Activated T-helper 9 cell treated with anti-CD3 and anti-CD28 coated beads, Interleukin-2, amount 50 U/mL, for 16 hours (primary cell): ENCODE results near the gene TEX35.
"Not testable (repeated sequence)": the region's sequence is repeated elsewhere in the genome, so short reads cannot be mapped to it uniquely, and the experiment has no call there.

Experiments used
- DNase-seq: peaks from one replicate; pipeline ENCODE4 v3.0.0-alpha.2; 2020; ENCODE audit warnings: low read depth

TEX35 gene

DNA sequence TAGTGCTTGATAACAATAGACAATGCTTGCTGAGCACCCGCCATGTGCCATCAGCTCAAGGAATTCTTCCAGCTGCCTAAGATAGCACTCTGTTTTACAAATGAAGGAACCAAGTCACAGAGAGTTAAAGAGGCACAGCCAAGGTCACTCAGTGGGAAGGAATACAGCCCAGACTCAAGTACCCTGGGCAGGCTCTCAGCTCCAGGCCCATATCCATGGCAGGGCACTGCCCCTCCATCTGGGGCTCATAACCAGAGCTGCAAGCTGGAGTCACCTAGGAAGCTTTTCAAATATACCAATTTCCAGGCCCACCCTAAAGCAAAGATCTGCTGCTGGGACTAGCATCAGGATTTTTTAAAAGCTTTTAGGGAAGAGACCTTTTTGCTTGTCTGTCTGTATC, 17.8 kb upstream of the TEX35 start:
- DNase-seq = no peak

DNA sequence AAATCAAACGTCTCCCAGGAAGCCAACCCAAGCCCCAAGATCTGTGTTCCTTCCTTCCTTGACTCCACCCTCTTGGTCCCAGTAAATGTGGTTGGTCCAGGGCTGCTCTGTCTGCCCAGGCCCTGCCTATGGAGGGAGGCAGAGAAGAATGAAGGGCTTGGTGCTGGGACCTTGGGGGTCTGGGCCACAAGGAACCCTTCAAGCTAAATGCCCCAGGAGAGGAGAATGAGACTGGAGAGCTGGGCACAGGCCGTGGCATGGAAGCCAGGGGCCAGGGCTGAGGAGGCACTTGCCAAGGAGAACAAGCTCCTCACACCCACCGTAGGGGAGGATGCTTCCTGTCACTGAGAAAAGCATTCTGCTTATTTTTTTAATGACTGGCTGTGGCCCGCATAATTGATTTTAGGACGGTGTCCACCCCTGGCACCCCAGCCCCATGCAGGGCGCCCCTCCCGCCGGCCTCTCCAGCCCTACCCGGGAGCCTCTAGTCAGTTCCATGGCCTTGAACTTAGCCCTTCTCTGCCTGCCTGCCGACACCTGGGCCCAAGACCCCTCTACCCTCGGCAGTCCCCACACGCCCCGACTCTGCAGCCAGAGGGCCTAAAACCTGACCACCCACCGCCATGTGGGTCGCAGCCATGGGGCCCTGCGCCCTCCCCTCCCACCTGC, 17.0 kb upstream of the TEX35 start:
- no peak for DNase-seq

DNA sequence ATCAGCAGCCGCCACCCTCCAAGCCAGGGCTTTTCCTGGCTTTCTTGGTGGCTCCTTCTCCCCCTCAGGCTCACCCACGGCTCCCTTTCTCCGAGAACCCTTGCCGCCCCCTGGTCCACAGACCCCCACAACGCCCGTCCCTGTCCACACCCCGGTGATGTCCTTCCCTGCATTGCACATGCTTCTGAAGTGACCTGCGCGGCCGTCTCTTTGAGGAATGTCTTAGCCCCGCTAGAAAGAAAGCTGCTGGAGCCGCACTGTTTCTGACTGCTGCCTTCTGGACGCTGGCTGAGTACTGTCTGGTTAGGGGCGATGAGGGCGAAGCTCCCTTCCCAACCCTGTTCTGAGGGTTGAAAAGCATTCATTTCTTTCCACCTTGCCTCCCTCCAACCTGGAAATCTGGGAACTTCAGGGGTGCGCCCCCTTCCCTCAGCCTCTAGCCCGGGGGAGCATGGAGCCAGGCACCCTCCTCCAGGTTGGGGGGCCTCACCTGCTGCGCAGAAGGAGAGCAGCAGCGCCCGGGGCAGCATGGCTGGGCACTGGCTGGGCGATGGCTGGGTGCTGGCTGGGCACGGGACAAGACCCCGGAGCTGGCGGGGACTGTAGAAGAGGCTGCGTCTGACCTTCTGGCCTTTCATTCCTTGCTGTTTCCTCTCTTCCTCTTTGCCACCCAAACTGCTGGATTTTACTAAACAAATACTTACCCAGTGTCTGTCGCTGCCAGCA, 16.3 kb upstream of the TEX35 start, which contains the start of gene CLEC20A:
Gene CLEC20A (minus strand): TSS at position 555 of the 726 bp plus-strand sequence. CDS start 25 bp downstream, at position 530.
- DNase-seq = no peak

DNA sequence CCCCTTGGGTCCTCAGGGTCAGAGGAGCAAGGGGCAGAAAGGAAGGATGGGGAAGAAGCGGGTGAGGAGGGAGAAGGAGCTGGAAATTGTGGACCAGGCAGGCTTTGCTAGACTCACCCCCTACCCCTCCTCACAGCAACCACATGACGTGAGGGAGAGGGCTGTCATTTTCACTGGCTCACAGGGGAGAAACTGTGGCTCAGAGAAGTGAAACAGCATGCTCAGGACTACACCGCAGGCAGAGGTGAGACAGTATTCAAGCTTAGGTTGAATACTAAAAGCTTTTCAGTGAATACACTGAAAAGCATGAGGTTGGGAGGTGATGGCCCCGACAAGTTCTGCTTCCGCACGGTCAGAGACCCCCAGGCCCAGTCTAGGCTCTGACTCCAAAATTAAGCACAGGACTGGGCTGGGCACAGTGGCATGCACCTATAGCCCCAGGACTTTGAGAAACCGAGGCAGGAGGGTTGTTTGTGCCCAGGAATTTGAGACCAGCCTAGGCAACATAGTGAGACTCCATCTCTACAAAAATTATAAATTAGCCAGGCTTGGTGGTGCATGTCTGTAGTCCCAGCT, 14.9 kb upstream of the TEX35 start:
- no peak for DNase-seq

DNA sequence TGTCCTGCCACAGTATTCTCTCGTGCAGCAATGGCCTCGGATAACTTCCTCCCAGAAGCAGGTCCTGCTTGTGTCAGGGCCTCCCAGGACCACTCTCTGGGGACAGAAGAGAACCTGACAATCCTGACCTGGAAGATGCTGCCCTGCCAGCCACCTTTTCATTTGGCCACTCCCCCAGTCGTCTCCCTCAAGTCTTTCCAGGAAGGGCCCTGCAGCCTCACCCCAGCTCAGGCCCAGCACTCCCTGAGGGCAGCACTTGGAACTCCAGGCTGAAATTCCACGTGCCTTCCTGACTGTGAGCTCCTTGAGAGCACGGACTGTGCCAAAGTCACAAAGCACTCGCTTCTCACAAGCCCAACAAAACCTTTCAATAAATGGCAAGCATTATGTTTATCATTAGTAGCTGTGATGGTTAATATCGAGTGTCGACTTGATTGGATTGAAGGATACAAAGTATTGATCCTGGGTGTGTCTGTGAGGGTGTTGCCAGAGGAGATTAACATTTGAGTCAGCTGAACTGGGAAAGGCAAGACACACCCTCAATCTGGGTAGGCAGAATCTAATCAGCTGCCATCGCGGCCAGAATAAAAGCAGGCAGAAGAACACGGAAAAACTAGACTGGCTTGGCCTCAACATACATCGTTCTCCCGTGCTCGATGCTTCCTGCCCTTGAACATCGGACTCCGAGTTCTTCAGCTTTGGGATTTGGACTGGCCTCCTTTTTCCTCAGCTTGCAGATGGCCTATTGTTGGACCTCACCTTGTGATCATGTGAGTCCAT, 13.8 kb upstream of the TEX35 start:
- DNase-seq = no peak

DNA sequence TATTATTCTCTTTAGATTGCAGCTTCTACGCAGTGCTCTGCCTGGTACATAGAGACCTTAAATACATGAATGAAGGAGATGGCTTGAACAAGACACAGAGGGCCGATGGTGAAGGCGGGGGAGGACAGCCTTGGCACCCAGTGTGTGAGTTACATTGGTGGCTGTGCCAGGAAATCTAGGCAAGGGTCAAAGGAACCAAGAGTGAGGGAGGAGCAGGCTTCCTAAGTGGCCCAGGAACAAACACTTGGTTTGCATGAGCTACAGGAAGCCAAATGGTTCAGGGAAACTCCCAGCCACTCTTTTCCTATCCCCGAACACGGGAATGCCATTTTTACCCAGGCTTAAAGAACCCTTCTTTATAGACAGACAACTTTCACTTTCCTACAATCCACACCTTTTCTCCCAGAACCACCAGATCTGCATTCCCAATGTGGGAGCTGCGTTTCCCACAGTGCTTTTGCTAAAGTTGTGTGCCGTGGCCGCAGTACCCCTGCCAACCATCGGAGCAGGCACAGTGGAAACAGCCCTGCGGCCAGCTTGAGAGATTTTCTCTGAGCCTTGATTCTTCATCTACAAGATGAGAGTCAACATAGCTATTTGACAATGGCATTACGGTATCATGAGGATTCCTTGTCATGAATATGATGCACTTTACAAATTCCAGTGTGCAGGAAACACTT, 12.7 kb upstream of the TEX35 start:
- DNase-seq = no peak

DNA sequence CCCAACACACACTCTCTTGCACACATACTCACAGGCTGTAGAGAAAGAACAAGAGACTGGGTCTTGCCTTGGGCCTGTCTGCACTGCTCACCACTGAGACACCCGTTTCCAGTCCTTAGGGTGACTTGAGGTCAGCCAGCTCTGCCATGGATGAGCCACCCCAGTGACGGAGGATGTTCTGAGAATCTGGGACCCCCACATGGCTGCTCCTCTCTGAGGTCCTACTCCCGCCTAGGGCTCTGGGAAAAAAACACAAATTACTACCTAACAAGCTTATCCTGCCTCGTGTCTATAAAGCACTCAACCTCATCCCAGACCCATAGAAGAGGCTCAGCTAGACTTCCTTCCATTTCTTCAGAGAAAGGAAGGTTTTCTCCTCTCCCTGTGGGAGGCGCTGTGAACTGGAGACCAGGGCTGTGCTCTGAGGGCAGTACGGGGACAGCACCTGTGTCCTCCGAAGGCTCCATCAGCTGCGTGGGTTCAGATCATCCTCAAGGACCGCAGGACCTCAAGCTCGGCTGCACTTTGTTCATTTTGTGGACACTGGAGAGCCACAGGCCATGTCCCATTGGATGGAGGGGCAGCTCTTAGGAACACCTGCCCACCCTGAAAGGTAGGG, 11.9 kb upstream of the TEX35 start:
- no peak for DNase-seq

DNA sequence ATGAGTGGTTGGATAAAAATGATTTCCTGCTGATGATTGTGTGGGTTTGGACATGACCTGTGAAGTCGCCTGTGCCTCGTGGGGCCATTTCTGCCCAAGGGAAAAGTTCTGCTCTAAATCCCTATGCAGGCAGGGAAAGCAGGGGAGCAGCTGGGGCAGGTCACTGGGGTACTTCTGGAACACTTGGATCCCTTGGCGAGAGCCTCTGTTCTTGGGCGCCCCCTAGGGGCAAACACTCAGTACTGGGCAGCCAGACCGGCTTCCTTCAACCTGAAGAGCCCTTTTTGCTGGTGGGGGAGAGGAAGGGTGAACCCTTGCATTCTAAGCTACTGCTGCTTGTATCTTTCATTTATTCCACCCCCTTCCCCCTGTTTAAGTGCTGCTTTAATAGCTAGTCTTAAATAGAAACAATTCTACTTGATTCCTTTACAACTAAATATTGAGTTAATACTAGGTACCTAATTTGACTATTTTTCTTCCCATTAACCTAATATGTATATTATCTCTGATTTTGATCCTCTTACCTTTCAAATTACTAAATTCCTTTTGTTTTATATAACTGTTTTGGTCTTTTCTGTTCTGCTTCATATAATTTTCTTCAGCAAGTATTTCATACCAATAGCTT, 11.1 kb upstream of the TEX35 start:
- DNase-seq = no peak

DNA sequence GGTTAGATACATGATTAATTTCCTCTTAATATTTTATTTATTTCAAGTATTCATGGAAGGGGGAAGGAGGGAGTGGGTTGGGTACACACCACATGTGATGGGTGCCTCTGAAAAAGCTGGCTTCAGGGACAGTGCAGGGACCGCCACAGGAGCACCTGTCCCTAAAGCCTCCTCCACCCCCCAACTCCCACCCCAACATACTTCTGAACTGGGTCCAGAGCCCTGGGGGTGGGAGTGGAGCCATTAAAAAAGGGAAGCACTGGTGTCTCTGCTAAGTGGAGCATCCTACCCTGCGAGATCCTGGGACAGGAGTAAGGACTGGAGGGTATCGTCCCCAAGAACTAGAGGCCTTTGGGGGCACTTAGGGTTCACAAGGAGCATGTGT, 10.6 kb upstream of the TEX35 start:
- DNase-seq = no peak

DNA sequence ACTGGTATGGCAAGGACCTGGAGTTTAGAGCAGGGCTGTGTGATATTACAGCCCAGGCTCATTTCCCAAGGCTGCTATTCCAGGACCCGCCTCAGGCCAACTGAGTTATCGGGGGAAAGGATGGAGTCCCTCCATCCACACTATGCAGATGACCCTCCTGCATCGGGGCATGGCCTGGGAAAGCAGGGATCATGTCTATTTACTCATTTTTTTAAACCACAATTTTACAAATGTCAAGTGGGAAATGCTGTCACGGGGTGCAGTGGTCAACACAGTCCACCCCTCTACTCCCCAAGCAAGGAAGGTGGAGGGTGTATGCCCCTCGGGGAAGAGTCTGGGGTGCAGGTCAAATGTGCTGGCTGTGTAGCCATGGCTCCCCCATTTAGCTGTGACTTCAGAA, 10.1 kb upstream of the TEX35 start:
- no peak for DNase-seq

DNA sequence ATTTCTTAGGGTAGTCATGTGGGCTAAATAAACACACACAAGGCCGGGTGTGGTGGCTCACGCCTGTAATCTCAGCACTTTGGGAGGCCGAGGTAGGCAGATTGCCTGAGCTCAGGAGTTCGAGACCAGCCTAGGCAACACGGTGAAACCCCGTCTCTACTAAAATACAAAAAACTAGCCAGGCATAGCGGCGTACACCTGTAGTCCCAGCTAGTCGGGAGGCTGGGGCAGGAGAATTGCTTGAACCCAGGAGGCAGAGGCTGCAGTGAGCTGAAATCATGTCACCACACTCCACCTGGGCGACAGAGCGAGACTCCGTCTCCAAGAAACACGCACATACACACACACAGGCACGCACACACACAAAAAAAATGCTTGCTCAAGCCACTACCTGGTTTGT, 9.6 kb upstream of the TEX35 start:
- not testable (repeated sequence) for DNase-seq

DNA sequence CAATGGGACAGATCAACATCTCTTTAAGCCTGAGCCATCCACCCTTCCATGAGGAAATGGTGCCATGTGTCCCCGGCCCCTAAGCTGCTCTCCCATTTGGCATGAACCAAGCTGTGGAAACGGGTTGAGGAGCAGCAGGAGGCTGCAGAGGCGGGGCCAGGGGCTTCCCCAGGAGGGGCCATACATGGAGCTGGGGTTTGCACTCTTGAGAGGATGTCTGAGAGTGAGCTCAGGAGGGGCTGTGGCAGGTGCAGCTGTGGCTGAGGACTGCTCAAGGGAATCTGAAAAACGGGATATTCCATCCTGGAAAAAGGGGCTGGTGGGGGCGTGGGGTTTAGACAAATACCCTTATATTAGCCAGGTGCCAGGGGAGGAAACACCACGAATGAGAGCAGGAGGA, 9.1 kb upstream of the TEX35 start:
- DNase-seq = no peak

DNA sequence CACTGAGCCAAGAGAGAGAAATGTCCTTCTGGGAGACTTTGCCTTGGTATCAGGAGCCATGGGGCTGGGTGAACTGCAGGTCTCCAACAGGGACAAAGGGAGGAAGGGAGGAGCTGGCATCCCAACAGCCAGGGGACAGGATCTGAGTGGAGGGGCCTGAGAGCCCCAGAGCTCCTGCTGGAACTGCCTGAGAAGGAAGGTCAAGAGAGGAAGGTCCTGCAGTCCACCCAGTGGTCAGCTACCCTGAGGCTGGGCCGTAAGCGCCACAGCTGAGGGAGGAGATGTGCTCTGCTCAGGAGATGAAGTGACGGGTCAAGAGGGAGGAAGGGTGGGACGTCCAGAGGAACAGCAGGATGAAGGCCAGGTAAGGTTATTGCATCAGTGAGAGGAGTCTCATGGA, 8.6 kb upstream of the TEX35 start:
- DNase-seq = no peak

DNA sequence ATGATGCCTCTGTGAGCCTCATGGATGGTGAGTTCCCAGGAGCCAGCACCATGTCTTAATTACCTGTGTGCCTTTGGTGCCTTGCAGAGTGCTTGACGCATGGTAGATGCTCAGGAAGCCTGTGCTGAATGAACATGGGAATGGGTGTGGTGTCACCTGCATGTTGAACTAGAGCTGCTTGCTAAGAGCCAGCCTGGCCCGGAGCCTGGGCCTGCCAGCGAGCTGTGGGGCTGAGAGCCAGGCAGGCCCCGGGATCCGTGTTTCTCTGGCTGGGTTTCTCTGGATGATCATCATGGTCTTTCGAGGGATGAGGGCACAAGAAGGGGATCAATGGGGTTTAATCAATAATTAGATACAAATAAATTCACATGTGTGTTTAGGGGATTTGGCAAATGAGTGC, 6.7 kb upstream of the TEX35 start:
- no peak for DNase-seq

DNA sequence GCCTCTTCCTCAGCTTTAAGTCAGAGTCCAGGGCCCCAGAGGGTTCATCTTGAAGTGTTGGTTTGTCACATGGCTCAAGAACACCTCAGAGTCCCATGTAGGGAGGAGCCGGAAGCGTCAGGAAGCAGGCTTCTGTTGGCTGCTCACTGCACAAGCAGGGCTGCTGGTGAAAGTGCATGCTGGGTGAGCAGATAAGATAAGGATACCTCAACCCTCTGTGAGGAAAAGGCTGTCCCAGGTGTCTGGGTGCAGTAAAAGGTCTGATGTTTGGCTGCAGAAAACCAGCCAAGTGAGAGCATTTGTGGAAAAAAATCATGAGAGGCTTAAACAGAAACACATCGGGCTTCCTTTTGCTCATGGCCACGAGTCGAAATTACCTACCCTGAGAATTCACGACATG, 6.2 kb upstream of the TEX35 start:
- no peak for DNase-seq

DNA sequence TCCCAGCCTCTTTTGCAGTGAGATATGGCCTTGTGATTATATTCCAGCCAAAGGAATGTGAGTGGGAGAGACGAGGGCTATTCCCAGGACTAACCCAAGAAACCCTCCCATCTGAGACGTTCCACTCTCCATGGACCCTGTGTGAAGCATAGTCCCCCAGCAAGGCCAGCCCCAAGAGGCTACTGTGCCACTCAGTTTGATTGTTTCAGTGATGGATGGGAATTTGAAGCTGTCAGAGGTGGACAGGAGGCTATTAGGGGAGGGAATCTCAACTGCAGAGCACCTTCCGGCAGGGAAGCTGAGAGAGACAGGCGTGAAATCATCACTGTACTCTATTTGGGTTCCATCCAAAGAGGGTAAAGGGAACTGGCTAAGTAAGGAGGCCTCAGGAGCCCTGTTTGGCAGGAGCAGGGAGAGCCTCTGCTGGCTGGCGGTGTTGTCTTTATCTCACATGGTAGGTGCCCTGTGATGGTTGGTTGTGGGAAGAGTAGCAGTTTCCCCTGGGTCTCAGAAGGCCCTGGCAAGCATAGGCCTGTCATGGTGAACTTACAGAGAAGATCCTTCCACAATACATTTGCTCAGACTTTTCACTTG, 3.4 kb upstream of the TEX35 start:
- no peak for DNase-seq

DNA sequence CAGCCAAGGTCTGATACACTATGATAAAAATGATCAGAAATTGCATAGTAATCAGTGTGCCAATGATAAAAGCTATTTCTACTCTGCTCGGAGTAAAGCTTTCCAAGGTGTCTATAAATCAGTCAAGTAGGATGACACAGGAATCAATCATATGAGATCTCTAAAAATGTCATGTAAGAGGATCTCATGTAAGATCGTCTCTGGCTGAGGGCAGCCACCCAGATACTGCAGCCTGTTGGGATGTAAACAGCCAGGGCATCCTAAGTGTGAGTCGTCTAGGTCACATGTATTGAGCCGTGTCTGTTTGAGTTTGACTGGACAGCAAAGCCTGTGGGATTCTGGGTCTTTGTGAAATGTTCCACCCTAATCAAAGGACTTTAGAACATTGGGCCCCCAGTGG, 2.8 kb upstream of the TEX35 start:
- DNase-seq = no peak

DNA sequence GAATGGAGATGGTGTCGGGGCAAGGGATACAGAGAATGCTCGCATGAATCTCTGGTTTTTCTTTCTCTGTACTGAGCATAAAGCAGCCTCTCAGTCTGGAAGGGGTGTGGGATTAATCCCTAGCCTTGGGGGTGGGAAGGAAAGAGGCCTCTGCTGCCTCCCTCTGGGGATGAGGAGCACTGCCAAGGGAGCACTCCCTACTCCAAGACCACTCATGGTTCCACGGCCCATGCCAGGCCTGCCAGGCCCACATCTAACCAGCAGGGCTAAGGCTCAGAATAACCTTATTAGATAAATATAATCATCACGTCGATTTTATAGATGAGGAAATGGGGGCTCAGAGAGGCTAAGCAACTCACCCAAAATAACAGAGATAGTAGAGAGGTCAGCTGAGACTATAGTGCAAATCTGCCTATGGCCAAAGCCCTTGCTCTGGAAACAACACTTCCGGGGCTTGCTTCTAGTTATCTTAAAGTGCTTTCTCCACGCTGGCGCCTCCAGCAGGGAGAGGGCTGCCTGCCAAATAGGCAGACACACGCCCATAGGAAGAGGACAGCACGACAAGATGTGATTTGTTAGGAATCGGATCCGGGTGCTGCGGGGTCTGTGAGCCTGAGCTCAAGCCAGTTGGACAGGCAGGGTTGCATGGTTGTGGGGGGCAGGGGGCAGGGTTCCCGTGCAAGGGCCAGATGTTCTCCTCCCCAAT, 522 bp downstream of the TEX35 start:
- no peak for DNase-seq

DNA sequence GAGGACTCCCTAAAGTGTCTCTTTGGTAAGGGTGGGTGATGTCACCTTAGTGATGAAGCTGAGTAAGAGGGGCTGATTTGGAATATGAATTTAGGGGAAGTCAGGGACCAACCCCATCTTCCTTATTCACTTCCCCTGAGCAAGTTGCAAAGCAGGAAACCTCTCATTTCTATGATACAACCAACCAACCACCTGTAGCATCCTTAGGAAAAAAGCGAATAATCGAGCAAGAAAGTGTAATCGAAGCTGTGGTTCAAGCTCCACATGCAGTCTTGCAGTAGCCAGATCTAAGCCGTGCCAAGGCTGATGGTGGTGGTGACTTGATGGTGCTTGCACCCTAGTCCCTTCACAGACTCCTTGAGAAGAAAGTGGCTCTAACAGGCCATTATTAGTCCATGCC, 3.2 kb downstream of the TEX35 start:
- no peak for DNase-seq

DNA sequence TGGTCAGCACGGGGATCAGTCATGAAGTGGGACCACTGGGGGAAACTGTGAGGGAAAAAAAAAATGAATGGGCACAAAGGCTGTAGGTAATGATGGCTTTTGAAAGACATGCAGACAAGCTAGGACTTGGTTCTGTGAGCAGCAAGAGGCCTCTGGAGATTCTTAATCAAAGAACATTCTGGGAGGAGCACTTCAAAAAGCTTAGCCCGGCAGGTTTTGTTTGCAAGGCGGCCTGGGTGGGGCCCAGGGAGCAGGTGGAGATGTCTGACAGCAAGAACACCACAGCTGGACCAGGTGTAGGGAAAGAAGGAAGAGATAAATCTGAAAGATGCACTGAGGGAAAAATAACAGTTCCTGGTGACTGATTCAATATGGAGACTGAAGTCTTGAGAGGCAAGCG, 6.0 kb downstream of the TEX35 start:
- no peak for DNase-seq
